Nephron (organoid): ENCODE results near the gene SFT2D2.

ENCODE experiments used
- H3K27ac Mint-ChIP-seq, 3 experiments: 2 replicates each; pipeline ENCODE4 v1.8.0; 2020; ENCODE audit warnings: mixed read lengths in 3 of 3, mild to moderate bottlenecking in 2 of 3, moderate library complexity in 1 of 3
- H3K27me3 Mint-ChIP-seq: 2 replicates; pipeline ENCODE4 v1.8.0; 2021; ENCODE audit warnings: low read depth, mild to moderate bottlenecking, moderate library complexity, mixed read lengths
- H3K36me3 Mint-ChIP-seq: 2 replicates; pipeline ENCODE4 v1.8.0; 2020; ENCODE audit warnings: low read depth, mixed read lengths
- H3K4me1 Mint-ChIP-seq: 2 replicates; pipeline ENCODE4 v1.8.0; 2020; ENCODE audit warnings: mixed read lengths
- H3K4me3 Mint-ChIP-seq, 3 experiments: 2 replicates each; pipeline ENCODE4 v1.8.0; 2020; ENCODE audit warnings: mild to moderate bottlenecking in 3 of 3, mixed read lengths in 3 of 3, moderate library complexity in 2 of 3
- H3K9me3 Mint-ChIP-seq: 2 replicates; pipeline ENCODE4 v1.8.0; 2020; ENCODE audit warnings: mixed read lengths
- CTCF ChIP-seq, 3 experiments: fragments of 200-600 bp; sonication (generic); IDR thresholded peaks; one replicate each; pipeline ENCODE4 v1.5.0; 2021; ENCODE audit warnings: antibody characterized with exemption in 3 of 3; ENCODE audit not compliant: unreplicated experiment in 3 of 3

SFT2D2 gene

GRCh38 chr1:168252204-168252733 lies 26.5 kb downstream of the SFT2D2 start:
- Mint-ChIP-seq H3K36me3 (peaks cover 71% of the 10 kb centered on the region), H3K27ac (peak overlapping the region in 2 of 3 experiments; percentile 5 to 29), H3K9me3 (peaks cover 18% of the 10 kb centered on the region), H3K27me3 (no peaks in the 10 kb centered on the region), H3K4me3 (no peak overlapping the region), H3K4me1 (peaks cover 21% of the 10 kb centered on the region)
- TF ChIP-seq CTCF (IDR thresholded peaks at IDR 0.05; ENCODE audit: unreplicated experiment in 3 of 3), result no peak

- TF ChIP-seq CTCF (IDR thresholded peaks at IDR 0.05; ENCODE audit: unreplicated experiment in 3 of 3), result no peak
- H3K36me3 Mint-ChIP-seq, result peaks cover 67% of the 10 kb centered on the region
- peaks cover 22% of the 10 kb centered on the region for H3K4me1 Mint-ChIP-seq
- H3K27ac Mint-ChIP-seq, result no peak overlapping the region
- H3K9me3 Mint-ChIP-seq, result peaks cover 30% of the 10 kb centered on the region
- no peak overlapping the region for H3K4me3 Mint-ChIP-seq
- H3K27me3 Mint-ChIP-seq, result no peaks in the 10 kb centered on the region
These were observed 30.4 kb downstream of the SFT2D2 start for GRCh38 chr1:168256164-168256563.

GRCh38 chr1:168257397-168257796 lies 31.6 kb downstream of the SFT2D2 start:
- no peaks in the 10 kb centered on the region for H3K27me3 Mint-ChIP-seq
- H3K27ac Mint-ChIP-seq, result no peak overlapping the region
- peaks cover 30% of the 10 kb centered on the region for H3K9me3 Mint-ChIP-seq
- no peak overlapping the region for H3K4me3 Mint-ChIP-seq
- TF ChIP-seq CTCF (IDR thresholded peaks at IDR 0.05; ENCODE audit: unreplicated experiment in 3 of 3), result no peak
- peaks cover 67% of the 10 kb centered on the region for H3K36me3 Mint-ChIP-seq
- peaks cover 30% of the 10 kb centered on the region for H3K4me1 Mint-ChIP-seq

- Mint-ChIP-seq H3K4me1 (peaks cover 26% of the 10 kb centered on the region), H3K27me3 (no peaks in the 10 kb centered on the region), H3K27ac (no peak overlapping the region), H3K4me3 (no peak overlapping the region), H3K36me3 (peaks cover 69% of the 10 kb centered on the region), H3K9me3 (peaks cover 32% of the 10 kb centered on the region)
- no peak for TF ChIP-seq CTCF (IDR thresholded peaks at IDR 0.05; ENCODE audit: unreplicated experiment in 3 of 3)
These were observed 33.8 kb downstream of the SFT2D2 start for GRCh38 chr1:168259567-168259966.

- TF ChIP-seq CTCF (IDR thresholded peaks at IDR 0.05; ENCODE audit: unreplicated experiment in 3 of 3), result no peak
- Mint-ChIP-seq H3K27me3 (no peaks in the 10 kb centered on the region), H3K36me3 (peaks cover 61% of the 10 kb centered on the region)
These were observed 34.6 kb downstream of the SFT2D2 start for GRCh38 chr1:168260393-168260792.

GRCh38 chr1:168261390-168261789 lies 35.6 kb downstream of the SFT2D2 start:
- TF ChIP-seq CTCF (IDR thresholded peaks at IDR 0.05; ENCODE audit: unreplicated experiment in 3 of 3), result no peak
- no peaks in the 10 kb centered on the region for H3K27me3 Mint-ChIP-seq
- peaks cover 22% of the 10 kb centered on the region for H3K9me3 Mint-ChIP-seq
- H3K4me3 Mint-ChIP-seq, result no peak overlapping the region
- peak overlapping the region; percentile 17 to 46 (median 40) for H3K27ac Mint-ChIP-seq
- peaks cover 26% of the 10 kb centered on the region for H3K4me1 Mint-ChIP-seq
- peaks cover 53% of the 10 kb centered on the region for H3K36me3 Mint-ChIP-seq

More at GRCh38 chr1:168260393-168260792, 34.6 kb downstream of the SFT2D2 start:
- peak overlapping the region in 1 of 3 experiments; percentile 7 for H3K27ac Mint-ChIP-seq
- H3K4me3 Mint-ChIP-seq, result no peak overlapping the region
- H3K4me1 Mint-ChIP-seq, result peaks cover 26% of the 10 kb centered on the region
- peaks cover 29% of the 10 kb centered on the region for H3K9me3 Mint-ChIP-seq
